ENCODE results near the gene CLCN3. TPM values are rescaled to one million over a fixed set of nuclear protein-coding genes. Genes with fewer than 3 reads are reported as not detected.

The CLCN3 gene
- total RNA-seq, 1 donor from 2014 or later, result 19.6 TPM

- no peaks in the 10 kb centered on the region for H3K9me3 ChIP-seq
- H3K4me1 ChIP-seq, result no peaks in the 10 kb centered on the region
- intact Hi-C loops (cut with DNase I), result no loop called here
- no peak overlapping the region for H3K4me3 ChIP-seq
- no peak for TF ChIP-seq POLR2A (IDR thresholded peaks at IDR 0.05)
- no peak for TF ChIP-seq CTCF (IDR thresholded peaks at IDR 0.05)
- TF ChIP-seq POLR2AphosphoS5 (IDR thresholded peaks at IDR 0.05; ENCODE audit: insufficient read depth in 1 of 2, low read depth in 1 of 2), result no peak
- DNase-seq (ENCODE audit: extremely low spot score in 2 of 2), result no peak
- H3K36me3 ChIP-seq, result peaks cover 0 to 8% of the 10 kb centered on the region in 2 donors
- H3K27me3 ChIP-seq, result no peaks in the 10 kb centered on the region
- H3K27ac ChIP-seq, result no peak overlapping the region
These were observed 62.1 kb downstream of the CLCN3 start for GRCh38 chr4:169682372-169683047.

GRCh38 chr4:169689681-169690080, 69.3 kb downstream of the CLCN3 start:
- H3K27me3 ChIP-seq, result no peaks in the 10 kb centered on the region
- H3K4me3 ChIP-seq, result no peak overlapping the region
- no peak for DNase-seq (ENCODE audit: extremely low spot score in 2 of 2)
- TF ChIP-seq POLR2AphosphoS5 (IDR thresholded peaks at IDR 0.05; ENCODE audit: insufficient read depth in 1 of 2, low read depth in 1 of 2) (no peak), POLR2A (IDR thresholded peaks at IDR 0.05) (no peak), CTCF (IDR thresholded peaks at IDR 0.05) (no peak)
- intact Hi-C loops (cut with DNase I), result no loop called here
- H3K4me1 ChIP-seq, result no peaks in the 10 kb centered on the region
- no peak overlapping the region for H3K27ac ChIP-seq
- H3K36me3 ChIP-seq, result peaks cover 0 to 4% of the 10 kb centered on the region in 2 donors
- H3K9me3 ChIP-seq, result no peaks in the 10 kb centered on the region

- H3K36me3 ChIP-seq, result peaks cover 0 to 4% of the 10 kb centered on the region in 2 donors
- no peak for DNase-seq (ENCODE audit: extremely low spot score in 2 of 2)
These were observed 70.4 kb downstream of the CLCN3 start for GRCh38 chr4:169690787-169691186.

GRCh38 chr4:169698331-169698730, 78.0 kb downstream of the CLCN3 start:
- intact Hi-C loops (cut with DNase I), result no loop called here
- peaks cover 0 to 32% of the 10 kb centered on the region in 2 donors for H3K36me3 ChIP-seq
- H3K27me3 ChIP-seq, result no peaks in the 10 kb centered on the region

More at GRCh38 chr4:169690787-169691186, 70.4 kb downstream of the CLCN3 start:
- Histone ChIP-seq H3K27me3 (no peaks in the 10 kb centered on the region), H3K9me3 (no peaks in the 10 kb centered on the region), H3K4me3 (no peak overlapping the region), H3K4me1 (no peaks in the 10 kb centered on the region), H3K27ac (no peak overlapping the region)
- intact Hi-C loops (cut with DNase I), result no loop called here
- TF ChIP-seq CTCF (IDR thresholded peaks at IDR 0.05) (no peak), POLR2A (IDR thresholded peaks at IDR 0.05) (no peak), POLR2AphosphoS5 (IDR thresholded peaks at IDR 0.05; ENCODE audit: insufficient read depth in 1 of 2, low read depth in 1 of 2) (no peak)

More at GRCh38 chr4:169698331-169698730, 78.0 kb downstream of the CLCN3 start:
- DNase-seq (ENCODE audit: extremely low spot score in 2 of 2), result no peak
- H3K4me1 ChIP-seq, result no peaks in the 10 kb centered on the region
- no peak overlapping the region for H3K27ac ChIP-seq
- no peaks in the 10 kb centered on the region for H3K9me3 ChIP-seq
- TF ChIP-seq CTCF (IDR thresholded peaks at IDR 0.05), result no peak
- no peak for TF ChIP-seq POLR2A (IDR thresholded peaks at IDR 0.05)
- no peak for TF ChIP-seq POLR2AphosphoS5 (IDR thresholded peaks at IDR 0.05; ENCODE audit: insufficient read depth in 1 of 2, low read depth in 1 of 2)
- H3K4me3 ChIP-seq, result no peak overlapping the region

Measured in vagina (tissue), 2 donors.